Nephron (organoid): ENCODE measurements around the gene OGDH.

ENCODE experiments used
- H3K27ac Mint-ChIP-seq, 3 experiments: 2 replicates each; pipeline ENCODE4 v1.8.0; 2020; ENCODE audit warnings: mixed read lengths in 3 of 3, mild to moderate bottlenecking in 2 of 3, moderate library complexity in 1 of 3
- H3K27me3 Mint-ChIP-seq: 2 replicates; pipeline ENCODE4 v1.8.0; 2021; ENCODE audit warnings: low read depth, mild to moderate bottlenecking, moderate library complexity, mixed read lengths
- H3K36me3 Mint-ChIP-seq: 2 replicates; pipeline ENCODE4 v1.8.0; 2020; ENCODE audit warnings: low read depth, mixed read lengths
- H3K4me1 Mint-ChIP-seq: 2 replicates; pipeline ENCODE4 v1.8.0; 2020; ENCODE audit warnings: mixed read lengths
- H3K4me3 Mint-ChIP-seq, 3 experiments: 2 replicates each; pipeline ENCODE4 v1.8.0; 2020; ENCODE audit warnings: mild to moderate bottlenecking in 3 of 3, mixed read lengths in 3 of 3, moderate library complexity in 2 of 3
- H3K9me3 Mint-ChIP-seq: 2 replicates; pipeline ENCODE4 v1.8.0; 2020; ENCODE audit warnings: mixed read lengths
- TF ChIP-seq, protein P1 (sequence below), 3 experiments: fragments of 200-600 bp; sonication (generic); IDR thresholded peaks; one replicate each; pipeline ENCODE4 v1.5.0; 2021; ENCODE audit warnings: antibody characterized with exemption in 3 of 3; ENCODE audit not compliant: unreplicated experiment in 3 of 3

OGDH gene

DNA sequence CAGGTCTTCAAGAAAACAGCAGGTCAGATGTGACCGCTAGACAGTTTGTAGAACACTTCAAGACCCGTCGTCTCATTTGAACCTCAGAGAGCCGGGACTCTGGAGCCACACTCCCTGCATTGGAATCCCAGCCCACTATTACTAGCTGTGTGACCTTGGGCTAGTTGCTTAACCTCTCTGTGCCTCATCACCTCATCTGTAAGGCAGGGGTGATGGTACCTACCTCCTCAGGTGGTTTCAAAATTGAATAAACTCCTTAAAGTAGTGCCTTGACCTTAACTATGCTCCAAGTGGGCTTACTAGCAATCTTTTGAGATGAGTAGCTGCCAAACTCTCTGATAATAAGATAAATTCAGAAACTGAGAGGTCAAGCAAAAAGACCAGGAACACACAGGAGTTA is 43.8 kb downstream of the OGDH start:
- Mint-ChIP-seq H3K9me3 (no peaks in the 10 kb centered on the region), H3K4me3 (no peak overlapping the region), H3K36me3 (peaks cover 22% of the 10 kb centered on the region), H3K27me3 (no peaks in the 10 kb centered on the region), H3K4me1 (peaks cover 18% of the 10 kb centered on the region), H3K27ac (no peak overlapping the region)
- TF ChIP-seq, protein P1, sequence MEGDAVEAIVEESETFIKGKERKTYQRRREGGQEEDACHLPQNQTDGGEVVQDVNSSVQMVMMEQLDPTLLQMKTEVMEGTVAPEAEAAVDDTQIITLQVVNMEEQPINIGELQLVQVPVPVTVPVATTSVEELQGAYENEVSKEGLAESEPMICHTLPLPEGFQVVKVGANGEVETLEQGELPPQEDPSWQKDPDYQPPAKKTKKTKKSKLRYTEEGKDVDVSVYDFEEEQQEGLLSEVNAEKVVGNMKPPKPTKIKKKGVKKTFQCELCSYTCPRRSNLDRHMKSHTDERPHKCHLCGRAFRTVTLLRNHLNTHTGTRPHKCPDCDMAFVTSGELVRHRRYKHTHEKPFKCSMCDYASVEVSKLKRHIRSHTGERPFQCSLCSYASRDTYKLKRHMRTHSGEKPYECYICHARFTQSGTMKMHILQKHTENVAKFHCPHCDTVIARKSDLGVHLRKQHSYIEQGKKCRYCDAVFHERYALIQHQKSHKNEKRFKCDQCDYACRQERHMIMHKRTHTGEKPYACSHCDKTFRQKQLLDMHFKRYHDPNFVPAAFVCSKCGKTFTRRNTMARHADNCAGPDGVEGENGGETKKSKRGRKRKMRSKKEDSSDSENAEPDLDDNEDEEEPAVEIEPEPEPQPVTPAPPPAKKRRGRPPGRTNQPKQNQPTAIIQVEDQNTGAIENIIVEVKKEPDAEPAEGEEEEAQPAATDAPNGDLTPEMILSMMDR (IDR thresholded peaks at IDR 0.05; ENCODE audit: unreplicated experiment in 3 of 3) = no peak

DNA sequence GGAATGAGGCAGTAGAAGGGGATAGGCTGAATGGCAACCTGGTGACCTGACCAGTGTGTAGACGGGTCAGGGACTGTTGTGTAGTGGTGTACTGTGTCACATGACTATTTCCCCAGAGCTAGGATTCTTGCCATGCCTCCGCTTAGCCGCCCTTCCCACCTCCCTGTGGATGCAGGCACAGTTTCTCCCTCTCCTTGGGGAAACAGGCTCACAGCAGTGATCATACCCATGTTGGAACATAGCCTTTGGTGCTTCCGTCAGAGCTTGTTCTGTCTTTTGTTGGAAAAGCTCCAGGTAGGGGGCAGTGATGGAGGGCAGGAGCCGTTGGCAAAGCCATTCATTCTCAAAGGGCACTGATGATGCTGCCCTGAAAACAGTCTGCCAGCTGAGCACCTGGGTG is 44.3 kb downstream of the OGDH start:
- peaks cover 26% of the 10 kb centered on the region for H3K36me3 Mint-ChIP-seq
- no peak overlapping the region for H3K4me3 Mint-ChIP-seq
- no peaks in the 10 kb centered on the region for H3K9me3 Mint-ChIP-seq
- no peak overlapping the region for H3K27ac Mint-ChIP-seq
- no peaks in the 10 kb centered on the region for H3K27me3 Mint-ChIP-seq
- TF ChIP-seq, protein P1 (IDR thresholded peaks at IDR 0.05; ENCODE audit: unreplicated experiment in 3 of 3) = no peak
- peaks cover 14% of the 10 kb centered on the region for H3K4me1 Mint-ChIP-seq

DNA sequence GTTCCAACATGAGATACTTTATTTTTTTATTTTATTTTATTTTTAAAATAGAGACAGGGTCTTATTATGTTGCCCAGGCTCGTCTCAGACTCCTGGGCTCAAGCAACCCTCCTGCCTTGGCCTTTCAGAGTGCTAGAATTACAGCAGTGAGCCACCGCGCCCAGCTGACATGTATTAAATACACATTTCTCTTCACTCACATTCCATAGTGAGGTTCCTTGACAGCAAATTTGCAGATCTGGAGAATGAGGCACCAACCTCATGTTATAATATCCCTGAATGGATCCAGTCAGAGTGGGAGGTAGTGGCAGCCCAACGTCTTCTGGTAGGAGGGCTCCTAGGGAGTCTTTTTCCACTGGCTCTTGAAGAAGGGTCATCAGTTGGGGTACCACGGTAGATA is 46.1 kb downstream of the OGDH start:
- H3K4me3 Mint-ChIP-seq = no peak overlapping the region
- TF ChIP-seq, protein P1 (IDR thresholded peaks at IDR 0.05; ENCODE audit: unreplicated experiment in 3 of 3) = no peak
- H3K27ac Mint-ChIP-seq = no peak overlapping the region
- H3K9me3 Mint-ChIP-seq = no peaks in the 10 kb centered on the region
- H3K27me3 Mint-ChIP-seq = no peaks in the 10 kb centered on the region
- H3K4me1 Mint-ChIP-seq = peaks cover 2% of the 10 kb centered on the region
- peaks cover 44% of the 10 kb centered on the region for H3K36me3 Mint-ChIP-seq

DNA sequence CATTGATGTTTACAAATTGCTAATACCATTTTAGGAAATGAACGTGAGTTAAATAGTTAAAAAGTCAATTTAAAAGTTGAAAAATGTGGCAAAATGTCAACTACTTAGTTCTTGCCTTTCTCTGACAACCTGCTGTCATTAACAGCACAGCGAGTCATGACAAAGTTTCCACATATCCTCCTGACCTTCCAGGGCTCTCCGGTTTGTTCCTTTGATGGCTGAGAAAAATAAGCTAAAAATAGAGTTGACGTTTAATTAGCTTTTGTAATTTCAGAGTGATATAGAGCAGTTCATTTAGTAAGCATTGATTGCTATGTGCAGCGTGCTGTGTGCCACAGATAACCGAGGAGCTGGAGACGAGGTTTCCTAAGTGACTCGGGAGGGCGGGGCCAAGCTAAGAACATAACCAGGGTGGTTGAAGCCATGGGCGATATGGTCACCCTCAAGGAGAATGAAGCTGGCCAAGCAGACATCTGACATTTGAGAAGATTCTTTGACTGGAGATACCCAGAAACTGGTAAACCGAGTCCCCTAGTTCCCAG is 47.9 kb downstream of the OGDH start:
- no peak overlapping the region for H3K4me3 Mint-ChIP-seq
- TF ChIP-seq, protein P1 (IDR thresholded peaks at IDR 0.05; ENCODE audit: unreplicated experiment in 3 of 3) = no peak

DNA sequence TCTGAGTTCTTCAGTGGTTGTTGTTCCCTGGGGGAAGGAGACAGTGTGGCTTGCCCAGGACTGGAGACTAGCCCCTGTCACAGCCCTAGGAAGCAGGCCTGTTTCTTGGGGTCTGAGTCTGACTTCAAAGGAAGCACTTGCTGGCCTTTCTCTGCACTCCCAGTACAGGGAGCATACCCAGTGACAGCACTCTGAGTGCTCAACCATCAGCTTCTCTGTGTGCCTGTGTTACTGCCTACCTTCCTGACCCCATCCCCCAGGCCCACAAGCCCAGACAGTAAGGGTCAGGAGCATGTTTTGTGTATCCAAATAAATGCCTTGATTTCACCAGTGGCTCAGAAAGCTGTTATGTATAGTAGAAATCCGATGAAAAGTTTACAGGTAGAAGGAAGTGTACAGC is 48.9 kb downstream of the OGDH start:
- peaks cover 17% of the 10 kb centered on the region for H3K9me3 Mint-ChIP-seq

More for the DNA sequence above, 47.9 kb downstream of the OGDH start:
- Mint-ChIP-seq H3K27me3 (no peaks in the 10 kb centered on the region), H3K4me1 (no peaks in the 10 kb centered on the region), H3K27ac (no peak overlapping the region), H3K9me3 (peaks cover 7% of the 10 kb centered on the region), H3K36me3 (peaks cover 58% of the 10 kb centered on the region)

DNA sequence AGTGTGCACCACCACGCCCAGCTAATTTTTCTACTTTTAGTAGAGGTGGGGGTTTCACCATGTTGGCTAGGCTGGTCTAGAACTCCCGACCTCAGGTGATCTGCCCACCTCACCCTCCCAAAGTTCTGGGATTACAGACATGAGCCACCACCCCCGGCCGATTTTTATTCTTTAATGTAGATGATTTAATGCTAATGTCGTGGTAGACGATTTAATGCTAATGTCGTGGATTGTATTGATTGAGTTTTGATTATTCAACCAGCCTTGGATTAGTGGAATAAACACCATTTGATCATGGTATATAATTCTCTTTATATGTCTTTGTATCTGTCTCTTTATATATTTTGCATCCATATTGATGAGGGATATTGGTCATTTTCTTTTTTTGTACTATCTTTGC is 52.6 kb downstream of the OGDH start:
- H3K36me3 Mint-ChIP-seq = peaks cover 81% of the 10 kb centered on the region
- H3K9me3 Mint-ChIP-seq = peaks cover 32% of the 10 kb centered on the region
- no peak overlapping the region for H3K4me3 Mint-ChIP-seq
- no peaks in the 10 kb centered on the region for H3K27me3 Mint-ChIP-seq
- no peaks in the 10 kb centered on the region for H3K4me1 Mint-ChIP-seq
- TF ChIP-seq, protein P1 (IDR thresholded peaks at IDR 0.05; ENCODE audit: unreplicated experiment in 3 of 3) = no peak
- no peak overlapping the region for H3K27ac Mint-ChIP-seq

More for the DNA sequence above, 48.9 kb downstream of the OGDH start:
- TF ChIP-seq, protein P1 (IDR thresholded peaks at IDR 0.05; ENCODE audit: unreplicated experiment in 3 of 3) = no peak
- H3K4me1 Mint-ChIP-seq = no peaks in the 10 kb centered on the region
- no peaks in the 10 kb centered on the region for H3K27me3 Mint-ChIP-seq
- H3K4me3 Mint-ChIP-seq = no peak overlapping the region
- H3K27ac Mint-ChIP-seq = no peak overlapping the region
- peaks cover 65% of the 10 kb centered on the region for H3K36me3 Mint-ChIP-seq
